Measurements from ENCODE around the gene SLC39A12. TPM values are rescaled to one million over a fixed set of nuclear protein-coding genes. Genes with fewer than 3 reads are reported as not detected.
A peak's percentile ranks its signal among the peaks of the same experiment; 100 is the strongest.

The SLC39A12 gene
- total and polyA plus RNA-seq, 2 of the 4 experiments (the other 2 are of a cell fraction), result not detected

GRCh38 chr10:18043148-18044006 is 91.7 kb downstream of the SLC39A12 start:
- Histone ChIP-seq H3K4me2 (ENCODE audit: low read depth, low read length) (no peak overlapping the region), H2AK5ac (ENCODE audit: low read depth, low read length) (no peak overlapping the region), H3K56ac (ENCODE audit: extremely low read depth, insufficient read depth, low read length) (no peak overlapping the region), H2BK15ac (ENCODE audit: low read depth, low read length) (no peak overlapping the region), H3K9me3 (ENCODE audit: control insufficient read depth, insufficient read depth, low read length) (no peaks in the 10 kb centered on the region), H4K91ac (ENCODE audit: insufficient read depth, low read depth, low read length) (no peak overlapping the region), H2AK9ac (replicated peaks; ENCODE audit: low read depth, low read length, poor library complexity) (no peak overlapping the region), H3K79me1 (ENCODE audit: low read depth in 1 of 2, low read length in 2 of 2) (no peaks in the 10 kb centered on the region), H2BK120ac (ENCODE audit: low read depth, low read length) (peak overlapping the region; percentile 83; the same call in 1 of the 2 replicates), H3K27ac (ENCODE audit: insufficient read depth, low read length) (no peak overlapping the region), H4K8ac (ENCODE audit: low read depth in 2 of 2, low read length in 2 of 2) (no peak overlapping the region), H4K5ac (ENCODE audit: low read depth, low read length) (no peak overlapping the region), H3K14ac (replicated peaks; ENCODE audit: low read depth, low read length) (no peak overlapping the region), H2BK5ac (ENCODE audit: low read depth, low read length, poor library complexity, severe bottlenecking) (no peak overlapping the region), H3K9ac (ENCODE audit: low read depth, low read length) (no peak overlapping the region), H4K20me1 (ENCODE audit: insufficient read depth, low read length) (no peaks in the 10 kb centered on the region; the same call in 1 of the 2 replicates), H3K36me3 (ENCODE audit: control insufficient read depth, insufficient read depth, low read length) (no peaks in the 10 kb centered on the region), H3K18ac (ENCODE audit: low read depth, low read length) (no peak overlapping the region; the same call in 1 of the 2 replicates), H3K27me3 (ENCODE audit: control insufficient read depth, insufficient read depth, low read length) (no peaks in the 10 kb centered on the region), H3K23ac (ENCODE audit: low read depth, low read length) (no peak overlapping the region), H2AFZ (replicated peaks; ENCODE audit: low read length, poor library complexity) (no peak overlapping the region), H3K4me1 (ENCODE audit: control insufficient read depth, insufficient read depth, low read length) (peaks cover 13% of the 10 kb centered on the region), H3K9me1 (ENCODE audit: insufficient read depth, low read length) (peaks cover 8% of the 10 kb centered on the region), H3K4me3 (ENCODE audit: insufficient read depth, low read depth, low read length) (no peak overlapping the region), H2BK20ac (ENCODE audit: low read depth, low read length) (peak overlapping the region; percentile 55; the same call in 1 of the 2 replicates), H3K4ac (ENCODE audit: low read depth, low read length) (no peak overlapping the region)
- ATAC-seq (ENCODE audit: low read depth), result 0 out of 2 replicates have a peak, but pooled peaks have one; percentile 18
- ChIA-PET POLR2A (ENCODE audit: unreplicated experiment) (no interaction called here), CTCF (no interaction called here)
- no TSS peak for BruUV-seq (replicated peaks)
- 0 out of 2 replicates have a peak, but pooled peaks have one; percentile 6 for TF ChIP-seq MAFK (IDR thresholded peaks at IDR 0.05; ENCODE audit: low read depth, low read length)
- no peak for TF ChIP-seq RCOR1 (IDR thresholded peaks at IDR 0.05; ENCODE audit: insufficient replicate concordance, low read length)
- no peak for TF ChIP-seq CHD1 (IDR thresholded peaks at IDR 0.05; ENCODE audit: low read depth, low read length)
- TF ChIP-seq POLR2A (IDR thresholded peaks at IDR 0.05; ENCODE audit: low read depth, low read length), result no peak
- no peak for TF ChIP-seq MAZ (IDR thresholded peaks at IDR 0.05; ENCODE audit: borderline replicate concordance, low read depth, low read length)
- TF ChIP-seq FOS (IDR thresholded peaks at IDR 0.05; ENCODE audit: low read depth, low read length), result no peak
- intact Hi-C loops (cut with micrococcal nuclease), result loop anchor here (2.0 kb wide), 1 partner anchor 63 kb away; no protein-coding TSS in a partner anchor
- dilution Hi-C loops (cut with HindIII; ENCODE audit: low sequenced_read_pairs, unreplicated experiment), result no loop called here
- WGBS, 2 experiments (ENCODE audit: extremely low coverage in 2 of 2, insufficient read length in 1 of 2), result no CpG with 5 or more reads among the region's 4 CpGs
- in situ Hi-C loops (cut with MboI; ENCODE audit: low sequenced_read_pairs), result no loop called here
- peak; percentile 81 for DNase-seq
